Adrenal gland (tissue), 5 donors: ENCODE measurements around the gene U2SURP.

Experiments
- POLR2A ChIP-seq, 2 donors: fragments of 450-650 bp; IDR thresholded peaks; one replicate each; pipeline ENCODE4 v1.6.1; 2017; ENCODE audit warnings: antibody characterized with exemption in 2 of 2, mild to moderate bottlenecking in 2 of 2, moderate library complexity in 1 of 2
- TF ChIP-seq, protein P1 (sequence below), 6 experiments: fragments of 450-650 bp in 4 of 6; fragments of 200-600 bp in 2 of 6; sonication (generic) in 1 of 6; IDR thresholded peaks; 1 replicate in 5 of 6; 2 replicates in 1 of 6; pipeline versions ENCODE4 v1.5.1 to v1.8.0; 2016 to 2021; ENCODE audit warnings: antibody characterized with exemption in 6 of 6, mild to moderate bottlenecking in 2 of 6, moderate library complexity in 1 of 6
- donor health status: DM: no; HTN: no; CAD: no.

DNA sequence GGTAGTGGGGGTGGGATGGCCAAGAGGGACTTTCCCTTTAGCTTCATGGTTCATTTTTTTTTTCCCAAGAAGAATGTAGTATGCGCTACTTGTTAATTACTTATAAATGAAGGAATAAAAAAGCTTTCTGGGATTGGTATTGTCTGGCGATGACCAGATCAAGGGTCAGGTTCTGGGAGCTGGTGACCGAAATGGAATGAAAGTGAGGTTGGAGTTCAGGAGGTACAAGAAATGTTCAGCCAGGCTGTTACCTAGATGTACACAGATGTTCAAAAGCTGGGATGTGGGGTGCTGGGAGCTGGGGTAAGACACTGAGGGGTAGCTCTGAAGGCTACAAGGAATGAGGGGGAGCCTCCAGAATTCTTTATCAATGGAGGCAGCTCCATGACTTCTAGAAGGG lies 17.1 kb upstream of the U2SURP start:
- TF ChIP-seq, protein P1, sequence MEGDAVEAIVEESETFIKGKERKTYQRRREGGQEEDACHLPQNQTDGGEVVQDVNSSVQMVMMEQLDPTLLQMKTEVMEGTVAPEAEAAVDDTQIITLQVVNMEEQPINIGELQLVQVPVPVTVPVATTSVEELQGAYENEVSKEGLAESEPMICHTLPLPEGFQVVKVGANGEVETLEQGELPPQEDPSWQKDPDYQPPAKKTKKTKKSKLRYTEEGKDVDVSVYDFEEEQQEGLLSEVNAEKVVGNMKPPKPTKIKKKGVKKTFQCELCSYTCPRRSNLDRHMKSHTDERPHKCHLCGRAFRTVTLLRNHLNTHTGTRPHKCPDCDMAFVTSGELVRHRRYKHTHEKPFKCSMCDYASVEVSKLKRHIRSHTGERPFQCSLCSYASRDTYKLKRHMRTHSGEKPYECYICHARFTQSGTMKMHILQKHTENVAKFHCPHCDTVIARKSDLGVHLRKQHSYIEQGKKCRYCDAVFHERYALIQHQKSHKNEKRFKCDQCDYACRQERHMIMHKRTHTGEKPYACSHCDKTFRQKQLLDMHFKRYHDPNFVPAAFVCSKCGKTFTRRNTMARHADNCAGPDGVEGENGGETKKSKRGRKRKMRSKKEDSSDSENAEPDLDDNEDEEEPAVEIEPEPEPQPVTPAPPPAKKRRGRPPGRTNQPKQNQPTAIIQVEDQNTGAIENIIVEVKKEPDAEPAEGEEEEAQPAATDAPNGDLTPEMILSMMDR (IDR thresholded peaks at IDR 0.05) = no peak
- no peak for TF ChIP-seq POLR2A (IDR thresholded peaks at IDR 0.05)
